Liver (tissue), 9 donors: Measurements from ENCODE around the gene KDM4C. TPM values are rescaled to one million over a fixed set of nuclear protein-coding genes. Genes with fewer than 3 reads are reported as not detected.
"Not testable (repeated sequence)": the region's sequence is repeated elsewhere in the genome, so short reads cannot be mapped to it uniquely, and the experiment has no call there.

Source experiments
- DNase-seq: peaks from one replicate; pipeline ENCODE4 v3.0.0-alpha.2; 2017; ENCODE audit warnings: low spot score
- H3K27ac ChIP-seq, 2 donors: one replicate each; pipeline ENCODE4 v1.7.0; 2013; ENCODE audit warnings: inconsistent platforms in 2 of 2, low read length in 2 of 2, control low read depth in 1 of 2, low read depth in 1 of 2, mild to moderate bottlenecking in 1 of 2
- H3K27me3 ChIP-seq, 4 donors: one replicate each; pipeline versions ENCODE4 v1.6.1 to v1.7.0; 2013; ENCODE audit warnings: low read length in 3 of 4, inconsistent platforms in 1 of 4, mild to moderate bottlenecking in 1 of 4, moderate library complexity in 1 of 4; ENCODE audit not compliant: control insufficient read depth in 4 of 4, insufficient read depth in 4 of 4
- H3K36me3 ChIP-seq, 4 donors: one replicate each; pipeline versions ENCODE4 v1.6.1 to v1.7.0; 2013; ENCODE audit warnings: low read length in 3 of 4, mild to moderate bottlenecking in 3 of 4, low read depth in 1 of 4, moderate library complexity in 1 of 4; ENCODE audit not compliant: control insufficient read depth in 4 of 4, insufficient read depth in 3 of 4
- H3K4me1 ChIP-seq, 4 donors: one replicate each; pipeline versions ENCODE4 v1.6.1 to v1.7.0; 2013; ENCODE audit warnings: low read length in 3 of 4, mild to moderate bottlenecking in 3 of 4, moderate library complexity in 1 of 4; ENCODE audit not compliant: control insufficient read depth in 4 of 4, insufficient read depth in 4 of 4
- H3K4me3 ChIP-seq, 3 donors: one replicate each; pipeline versions ENCODE4 v1.6.1 to v1.7.0; 2013; ENCODE audit warnings: low read length in 3 of 3, control low read depth in 1 of 3, low read depth in 1 of 3, mild to moderate bottlenecking in 1 of 3
- H3K9ac ChIP-seq, 2 donors: one replicate each; pipeline ENCODE4 v1.7.0; 2013; ENCODE audit warnings: low read length in 2 of 2, mild to moderate bottlenecking in 2 of 2, moderate library complexity in 2 of 2, control low read depth in 1 of 2, low read depth in 1 of 2
- H3K9me3 ChIP-seq, 4 donors: one replicate each; pipeline versions ENCODE4 v1.6.1 to v1.7.0; 2013; ENCODE audit warnings: low read length in 3 of 4; ENCODE audit not compliant: control insufficient read depth in 4 of 4
- CTCF ChIP-seq: fragments of 150-350 bp; IDR thresholded peaks from 2 replicates; pipeline ENCODE4 v1.5.1; 2017; ENCODE audit warnings: improper control_type of control experiment, low read depth, low read length; ENCODE audit not compliant: missing input control
- EGR1 ChIP-seq, 2 donors: IDR thresholded peaks; 2 replicates each; pipeline ENCODE4 v1.6.1; 2016 to 2018; ENCODE audit warnings: antibody characterized with exemption in 2 of 2, low read depth in 2 of 2
- FOXA1 ChIP-seq: IDR thresholded peaks from 2 replicates; pipeline ENCODE4 v1.6.1; 2016; ENCODE audit warnings: antibody characterized with exemption
- FOXA2 ChIP-seq: IDR thresholded peaks from 2 replicates; pipeline ENCODE4 v1.6.1; 2016; ENCODE audit warnings: antibody characterized with exemption
- GABPA ChIP-seq, 2 donors: IDR thresholded peaks in 1 of 2; conservative IDR thresholded peaks in 1 of 2; 2 replicates each; pipeline ENCODE4 v1.6.1; 2016; ENCODE audit warnings: antibody characterized with exemption in 2 of 2, mild to moderate bottlenecking in 1 of 2, moderate library complexity in 1 of 2
- HNF4A ChIP-seq, 2 donors: conservative IDR thresholded peaks; 2 replicates each; pipeline ENCODE4 v1.6.1; 2016; ENCODE audit warnings: antibody characterized with exemption in 2 of 2, mild to moderate bottlenecking in 2 of 2
- HNF4G ChIP-seq: IDR thresholded peaks from 2 replicates; pipeline ENCODE4 v1.6.1; 2016; ENCODE audit warnings: antibody characterized with exemption
- JUND ChIP-seq, 2 donors: IDR thresholded peaks; 2 replicates each; pipeline ENCODE4 v1.6.1; 2016; ENCODE audit warnings: antibody characterized with exemption in 2 of 2
- MAX ChIP-seq: IDR thresholded peaks from 2 replicates; pipeline ENCODE4 v1.6.1; 2016; ENCODE audit warnings: antibody characterized with exemption
- NR2F2 ChIP-seq: IDR thresholded peaks from 2 replicates; pipeline ENCODE4 v1.6.1; 2016; ENCODE audit warnings: antibody characterized with exemption
- RAD21 ChIP-seq, 2 donors: IDR thresholded peaks; 2 replicates each; pipeline ENCODE4 v1.6.1; 2016; ENCODE audit warnings: antibody characterized with exemption in 2 of 2, mild to moderate bottlenecking in 2 of 2
- REST ChIP-seq: IDR thresholded peaks from 2 replicates; pipeline ENCODE4 v1.6.1; 2016; ENCODE audit warnings: antibody characterized with exemption, mild to moderate bottlenecking
- RXRA ChIP-seq, 2 donors: IDR thresholded peaks; 2 replicates each; pipeline ENCODE4 v1.6.1; 2017 to 2018; ENCODE audit warnings: antibody characterized with exemption in 2 of 2, mild to moderate bottlenecking in 1 of 2
- SP1 ChIP-seq: IDR thresholded peaks from 2 replicates; pipeline ENCODE4 v1.6.1; 2018; ENCODE audit warnings: antibody characterized with exemption, mild to moderate bottlenecking
- TAF1 ChIP-seq: conservative IDR thresholded peaks from 2 replicates; pipeline ENCODE4 v1.6.1; 2016; ENCODE audit warnings: antibody characterized with exemption, mild to moderate bottlenecking
- YY1 ChIP-seq: IDR thresholded peaks from 2 replicates; pipeline ENCODE4 v1.6.1; 2016; ENCODE audit warnings: antibody characterized with exemption, mild to moderate bottlenecking
- ZBTB33 ChIP-seq: IDR thresholded peaks from 2 replicates; pipeline ENCODE4 v1.6.1; 2016; ENCODE audit warnings: antibody characterized with exemption
- WGBS: extraction: QIAGEN DNeasy Blood & Tissue Kit; methylation state at CpG from one replicate; pipeline ENCODE4 v1.1.7; 2013; 5-methylcytosine and 5-hydroxymethylcytosine counted together
- polyA plus RNA-seq, 2 donors: library from polyadenylated mRNA; stranded (reverse) in 1 of 2; unstranded in 1 of 2; fragments of 200-250 nt in 1 of 2; fragments of >200 nt in 1 of 2; fragmentation: Nextera tagmentation in 1 of 2; extraction: Ambion mirVana in 1 of 2; gene quantifications; one replicate each; pipeline versions ENCODE4 v1.2.1 to v1.2.3, GENCODE V29; 2013 to 2015
- total RNA-seq, 2 donors: library from RNA; depleted of rRNA; stranded (reverse); fragments of >200 nt; gene quantifications; one replicate each; pipeline ENCODE4 v1.2.3, GENCODE V29; 2014
- donor health status: healthy.
- donor health status: healthy.
- donor health status: healthy.
- donor health status: healthy.
- donor health status: healthy.

KDM4C gene
- total and polyA plus RNA-seq, 4 donors = 4.3 to 40.2 (median 24.0) TPM

GRCh38 chr9:6764950-6765349 is 7.2 kb downstream of the KDM4C start:
- DNase-seq = no peak
- H3K4me1 ChIP-seq = peaks cover under 1 to 2% (median 1%) of the 10 kb centered on the region in 4 donors
- no peak overlapping the region for H3K4me3 ChIP-seq
- H3K27ac ChIP-seq = no peak overlapping the region
- WGBS = 96% methylated on average over 1 of the region's 1 CpG
- H3K36me3 ChIP-seq = no peaks in the 10 kb centered on the region
- H3K27me3 ChIP-seq = no peaks in the 10 kb centered on the region
- no peaks in the 10 kb centered on the region for H3K9me3 ChIP-seq
- H3K9ac ChIP-seq = no peak overlapping the region
- TF ChIP-seq MAX (no peak), SP1 (no peak), CTCF (no peak), GABPA (IDR thresholded peaks at IDR 0.05 in 1 of 2, conservative IDR thresholded peaks at IDR 0.05 in 1 of 2) (no peak), HNF4A (conservative IDR thresholded peaks at IDR 0.05) (no peak), EGR1 (IDR thresholded peaks at IDR 0.05; ENCODE audit: low read depth in 2 of 2) (no peak), HNF4G (no peak), RAD21 (IDR thresholded peaks at IDR 0.05) (no peak), TAF1 (no peak), YY1 (no peak), FOXA2 (no peak), JUND (IDR thresholded peaks at IDR 0.05) (no peak)

- H3K27me3 ChIP-seq = no peaks in the 10 kb centered on the region
- peaks cover 0 to 2% (median 0%) of the 10 kb centered on the region in 4 donors for H3K4me1 ChIP-seq
- TF ChIP-seq HNF4A (conservative IDR thresholded peaks at IDR 0.05) (no peak), YY1 (no peak), FOXA1 (no peak), MAX (no peak)
- no peaks in the 10 kb centered on the region for H3K9me3 ChIP-seq
- H3K27ac ChIP-seq = no peak overlapping the region
- no peak overlapping the region for H3K4me3 ChIP-seq
- no peaks in the 10 kb centered on the region for H3K36me3 ChIP-seq
- no peak overlapping the region for H3K9ac ChIP-seq
- WGBS = 91% methylated on average over 3 of the region's 3 CpGs
- no peak for DNase-seq
These were observed 7.6 kb downstream of the KDM4C start for GRCh38 chr9:6765396-6765795.

- H3K36me3 ChIP-seq = no peaks in the 10 kb centered on the region
- no peaks in the 10 kb centered on the region for H3K4me1 ChIP-seq
- no peak overlapping the region for H3K27ac ChIP-seq
- no peak overlapping the region for H3K9ac ChIP-seq
- DNase-seq = no peak
- H3K9me3 ChIP-seq = no peaks in the 10 kb centered on the region
- no peak overlapping the region for H3K4me3 ChIP-seq
- TF ChIP-seq GABPA (IDR thresholded peaks at IDR 0.05 in 1 of 2, conservative IDR thresholded peaks at IDR 0.05 in 1 of 2) = no peak
- no peak for TF ChIP-seq ZBTB33
- no peak for TF ChIP-seq RXRA (IDR thresholded peaks at IDR 0.05)
- TF ChIP-seq REST = no peak
- TF ChIP-seq HNF4G = no peak
- no peak for TF ChIP-seq TAF1
- TF ChIP-seq NR2F2 = no peak
- TF ChIP-seq YY1 = no peak
- no peak for TF ChIP-seq FOXA1
- TF ChIP-seq EGR1 (IDR thresholded peaks at IDR 0.05; ENCODE audit: low read depth in 2 of 2) = no peak
- no peaks in the 10 kb centered on the region for H3K27me3 ChIP-seq
- WGBS = 76% methylated on average over 3 of the region's 3 CpGs
These were observed 8.8 kb downstream of the KDM4C start for GRCh38 chr9:6766606-6767005.

GRCh38 chr9:6768587-6768986 is 10.8 kb downstream of the KDM4C start:
- H3K9ac ChIP-seq, H3K36me3 ChIP-seq, DNase-seq, H3K9me3 ChIP-seq, H3K4me3 ChIP-seq, H3K27ac ChIP-seq, H3K4me1 ChIP-seq, H3K27me3 ChIP-seq: not testable (repeated sequence)
- 93% methylated on average over 4 of the region's 4 CpGs for WGBS
